Esophagus muscularis mucosa (tissue), 4 donors: ENCODE data around the gene FAAP100.

ENCODE experiments used
- EP300 ChIP-seq: sonication (generic); formaldehyde crosslinking; IDR thresholded peaks from one replicate; pipeline ENCODE4 v1.6.1; 2017; ENCODE audit warnings: antibody characterized with exemption
- POLR2A ChIP-seq: fragments of 450-650 bp; IDR thresholded peaks from one replicate; pipeline ENCODE4 v1.6.1; 2017; ENCODE audit warnings: antibody characterized with exemption, moderate library complexity, mild to moderate bottlenecking, low read depth
- TF ChIP-seq, protein P1 (sequence below), 3 experiments: fragments of 200-600 bp in 2 of 3; fragments of 450-650 bp in 1 of 3; sonication (generic) in 2 of 3; IDR thresholded peaks; one replicate each; pipeline ENCODE4 v1.5.1; 2017 to 2019; ENCODE audit warnings: antibody characterized with exemption in 3 of 3, mild to moderate bottlenecking in 2 of 3, moderate library complexity in 1 of 3

DNA sequence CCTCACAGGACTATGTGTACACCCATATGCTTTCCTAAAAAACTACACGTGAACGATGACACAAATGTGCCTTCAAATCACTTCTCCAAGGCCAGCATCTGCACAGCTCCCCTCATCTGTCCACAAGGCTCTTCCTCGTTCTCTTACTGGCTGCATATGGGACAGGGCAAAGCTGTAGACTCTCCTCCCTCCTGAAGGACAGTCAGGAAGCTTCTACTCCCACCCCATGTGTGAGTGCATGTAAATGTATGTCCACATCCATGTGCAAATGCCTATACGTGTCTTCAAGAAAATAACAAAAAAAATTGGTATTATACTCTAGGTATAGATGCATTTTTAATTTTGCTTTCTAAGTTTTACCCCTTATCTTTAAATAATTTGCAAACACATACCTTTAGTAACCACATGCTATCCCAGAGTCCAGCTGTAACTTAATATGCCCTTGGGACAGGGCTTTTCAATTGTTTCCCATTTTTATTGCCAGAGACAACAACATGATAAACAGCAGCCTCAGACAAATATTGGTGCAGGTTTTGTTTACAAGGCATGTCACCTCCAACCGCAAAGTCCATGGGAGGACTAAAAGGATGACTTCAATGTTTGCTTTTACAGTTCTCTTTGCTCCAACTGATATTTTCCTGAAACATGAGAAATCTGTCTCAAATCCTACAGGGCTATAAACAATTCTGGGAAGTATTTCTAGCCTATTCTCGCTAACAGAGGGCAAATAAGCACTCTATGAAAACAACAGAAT, 31.6 kb upstream of the FAAP100 start:
- TF ChIP-seq EP300 (no peak), POLR2A (no peak)
- TF ChIP-seq, protein P1, sequence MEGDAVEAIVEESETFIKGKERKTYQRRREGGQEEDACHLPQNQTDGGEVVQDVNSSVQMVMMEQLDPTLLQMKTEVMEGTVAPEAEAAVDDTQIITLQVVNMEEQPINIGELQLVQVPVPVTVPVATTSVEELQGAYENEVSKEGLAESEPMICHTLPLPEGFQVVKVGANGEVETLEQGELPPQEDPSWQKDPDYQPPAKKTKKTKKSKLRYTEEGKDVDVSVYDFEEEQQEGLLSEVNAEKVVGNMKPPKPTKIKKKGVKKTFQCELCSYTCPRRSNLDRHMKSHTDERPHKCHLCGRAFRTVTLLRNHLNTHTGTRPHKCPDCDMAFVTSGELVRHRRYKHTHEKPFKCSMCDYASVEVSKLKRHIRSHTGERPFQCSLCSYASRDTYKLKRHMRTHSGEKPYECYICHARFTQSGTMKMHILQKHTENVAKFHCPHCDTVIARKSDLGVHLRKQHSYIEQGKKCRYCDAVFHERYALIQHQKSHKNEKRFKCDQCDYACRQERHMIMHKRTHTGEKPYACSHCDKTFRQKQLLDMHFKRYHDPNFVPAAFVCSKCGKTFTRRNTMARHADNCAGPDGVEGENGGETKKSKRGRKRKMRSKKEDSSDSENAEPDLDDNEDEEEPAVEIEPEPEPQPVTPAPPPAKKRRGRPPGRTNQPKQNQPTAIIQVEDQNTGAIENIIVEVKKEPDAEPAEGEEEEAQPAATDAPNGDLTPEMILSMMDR (IDR thresholded peaks at IDR 0.05): no peak
